Endothelial cell of umbilical vein (primary cell): ENCODE measurements around the gene KCNK15. TPM values are rescaled to one million over a fixed set of nuclear protein-coding genes. Genes with fewer than 3 reads are reported as not detected.

Experiments
- BruUV-seq: library from RNA; stranded (reverse); fragments of 400-500 nt; replicated peaks from 2 replicates; lab custom pipeline; 2021; lab: Mats Ljungman, UMichigan
- CTCF ChIA-PET: fragments of 300-600, 350-600 bp; sonication (Branson Sonifier 250); formaldehyde crosslinking; loops from one replicate; lab custom pipeline; 2021; ENCODE audit warnings: antibody characterized with exemption, inconsistent platforms; lab: Charles Lee
- POLR2A ChIA-PET: fragments of 300-600, 350-600 bp; sonication (Branson Sonifier 250); formaldehyde crosslinking; loops from one replicate; lab custom pipeline; 2021; ENCODE audit warnings: antibody characterized with exemption, inconsistent platforms; lab: Charles Lee
- DNase-seq: peaks from one replicate; pipeline ENCODE4 v3.0.0-alpha.2; 2011; ENCODE audit warnings: low read depth, low spot score
- FAIRE-seq: peaks from 2 replicates; lab custom pipeline; 2011; peaks lifted over from hg19 to GRCh38; lab: Jason Lieb, UNC
- H2AFZ ChIP-seq: 2 replicates; pipeline ENCODE4 v1.6.0; 2012; ENCODE audit warnings: low read depth, low read length, control low read depth, inconsistent platforms
- H3K27ac ChIP-seq: 2 replicates; pipeline ENCODE4 v1.5.1; 2011; ENCODE audit warnings: low read depth, mild to moderate bottlenecking, control low read depth, low read length, moderate library complexity; ENCODE audit not compliant: insufficient read depth
- H3K27me3 ChIP-seq, 2 experiments: 2 replicates each; pipeline versions ENCODE4 v1.6.0 to v1.6.1; 2011; ENCODE audit warnings: low read length in 2 of 2, mixed read lengths in 1 of 2; ENCODE audit not compliant: control insufficient read depth in 2 of 2, insufficient read depth in 2 of 2
- H3K36me3 ChIP-seq, 2 experiments: 2 replicates in 1 of 2; 3 replicates in 1 of 2; pipeline ENCODE4 v1.5.1; 2011; ENCODE audit warnings: low read length in 2 of 2, mild to moderate bottlenecking in 1 of 2, moderate library complexity in 1 of 2; ENCODE audit not compliant: control insufficient read depth in 2 of 2, insufficient read depth in 2 of 2; ENCODE audit errors: extremely low read depth in 1 of 2
- H3K4me1 ChIP-seq: 3 replicates; pipeline ENCODE4 v1.5.1; 2011; ENCODE audit warnings: mild to moderate bottlenecking, low read length; ENCODE audit not compliant: control insufficient read depth, insufficient read depth; ENCODE audit errors: extremely low read depth
- H3K4me2 ChIP-seq: 2 replicates; pipeline ENCODE4 v1.6.1; 2011; ENCODE audit warnings: low read length, control low read depth, mixed read lengths; ENCODE audit not compliant: insufficient read depth
- H3K4me3 ChIP-seq, 3 experiments: fragments of 200-600 bp in 1 of 3; sonication (generic), shearing (Covaris generic) in 1 of 3; replicated peaks in 1 of 3; 2 replicates each; pipeline ENCODE4 v1.5.1; 2011 to 2016; ENCODE audit warnings: control low read depth in 3 of 3, low read length in 3 of 3, mild to moderate bottlenecking in 2 of 3, inconsistent platforms in 1 of 3, low read depth in 1 of 3, moderate library complexity in 1 of 3; ENCODE audit not compliant: insufficient read depth in 1 of 3
- H3K79me2 ChIP-seq: 2 replicates; pipeline ENCODE4 v1.6.0; 2012; ENCODE audit warnings: low read length, inconsistent platforms; ENCODE audit not compliant: control insufficient read depth, insufficient read depth
- H3K9ac ChIP-seq: replicated peaks from 2 replicates; pipeline ENCODE3; 2011; ENCODE audit warnings: low read length, control low read depth; ENCODE audit not compliant: insufficient read depth; ENCODE audit errors: extremely low read depth
- H3K9me1 ChIP-seq: replicated peaks from 3 replicates; pipeline ENCODE4 v1.6.0; 2011; ENCODE audit warnings: mild to moderate bottlenecking, low read length; ENCODE audit not compliant: control insufficient read depth, insufficient read depth; ENCODE audit errors: extremely low read depth
- H3K9me3 ChIP-seq: replicated peaks from 2 replicates; pipeline ENCODE4 v1.5.1; 2012; ENCODE audit warnings: low read length, inconsistent platforms; ENCODE audit not compliant: control insufficient read depth, insufficient read depth
- H4K20me1 ChIP-seq: replicated peaks from 2 replicates; pipeline ENCODE3; 2011; ENCODE audit warnings: mild to moderate bottlenecking, low read length; ENCODE audit not compliant: control insufficient read depth, insufficient read depth; ENCODE audit errors: extremely low read depth
- CTCF ChIP-seq, 2 donors: IDR thresholded peaks; 1 replicate in 1 of 2; 2 replicates in 1 of 2; pipeline ENCODE4 v1.5.1; 2011; ENCODE audit warnings: low read length in 2 of 2, mild to moderate bottlenecking in 2 of 2, moderate library complexity in 2 of 2, control low read depth in 1 of 2, inconsistent platforms in 1 of 2, low read depth in 1 of 2; ENCODE audit not compliant: insufficient read depth in 1 of 2; ENCODE audit errors: extremely low read depth in 1 of 2
- EZH2 ChIP-seq: IDR thresholded peaks from 2 replicates; pipeline ENCODE4 v1.6.1; 2012; ENCODE audit warnings: borderline replicate concordance, low read depth, mild to moderate bottlenecking, moderate library complexity, low read length, inconsistent platforms; ENCODE audit not compliant: severe bottlenecking
- FOS ChIP-seq: IDR thresholded peaks from 2 replicates; pipeline ENCODE4 v1.6.1; 2011; ENCODE audit warnings: mild to moderate bottlenecking, low read length, moderate library complexity, borderline replicate concordance; ENCODE audit not compliant: insufficient read depth
- GATA2 ChIP-seq: IDR thresholded peaks from 2 replicates; pipeline ENCODE4 v1.7.0; 2011; ENCODE audit warnings: low read depth, mild to moderate bottlenecking, moderate library complexity, mixed read lengths, low read length; ENCODE audit not compliant: insufficient read length, insufficient read depth
- JUN ChIP-seq: IDR thresholded peaks from 2 replicates; pipeline ENCODE4 v1.6.1; 2011; ENCODE audit warnings: borderline replicate concordance, low read depth; ENCODE audit not compliant: insufficient read length, insufficient read depth
- MAX ChIP-seq: IDR thresholded peaks from 2 replicates; pipeline ENCODE4 v1.6.1; 2011; ENCODE audit not compliant: insufficient read depth, insufficient read length
- MYC ChIP-seq: IDR thresholded peaks from one replicate; pipeline ENCODE4 v1.6.1; 2011; ENCODE audit warnings: mild to moderate bottlenecking, low read depth, low read length
- POLR2AphosphoS5 ChIP-seq: IDR thresholded peaks from 2 replicates; pipeline ENCODE4 v1.6.1; 2012; ENCODE audit warnings: low read depth, mild to moderate bottlenecking, control low read depth, low read length, moderate library complexity; ENCODE audit not compliant: insufficient read depth
- dilution Hi-C: fragments of 300-500 bp; cut with MboI; formaldehyde crosslinking; loops from one replicate; pipeline ENCODE4 v1.15.0; 2019; ENCODE audit warnings: low sequenced_read_pairs; ENCODE audit not compliant: extremely low pct_ligation_motif_present
- intact Hi-C: fragments of 100-400 bp; cut with micrococcal nuclease; formaldehyde crosslinking; loops from one replicate; pipeline ENCODE4 v1.10.0; 2022
- polyA plus RNA-seq, 4 experiments: library from polyadenylated mRNA; depleted of rRNA in 3 of 4; stranded (reverse) in 3 of 4; unstranded in 1 of 4; fragments of >200 nt; gene quantifications; 2 replicates each; pipeline versions ENCODE4 v1.2.1 to v1.2.3, GENCODE V29; 2011 to 2012; ENCODE audit warnings: missing spikeins in 1 of 4
- total RNA-seq: library from RNA; stranded (reverse); gene quantifications from 2 replicates; pipeline ENCODE4 v1.2.3, GENCODE V29; 2021

KCNK15 gene
- total and polyA plus RNA-seq, 2 donors (not counting 3 experiments of a cell fraction or from before 2014, with no cell fraction given), result 0.06 TPM; not detected in 1

- H4K20me1 ChIP-seq, result no peaks in the 10 kb centered on the region
- TF ChIP-seq FOS (no peak), JUN (no peak), CTCF (IDR thresholded peaks at IDR 0.05; ENCODE audit: extremely low read depth in 1 of 2, insufficient read depth in 1 of 2, low read depth in 1 of 2, low read length in 2 of 2) (no peak), POLR2AphosphoS5 (no peak), GATA2 (no peak), EZH2 (no peak), MYC (no peak), MAX (no peak)
Measured at GRCh38 chr20:44746367-44747165, 901 bp downstream of the KCNK15 start.

More at GRCh38 chr20:44746367-44747165, 901 bp downstream of the KCNK15 start:
- dilution Hi-C loops, result no loop called here
- no peak overlapping the region for H3K9ac ChIP-seq
- intact Hi-C loops, result loop anchor here (1.0 to 5.0 kb wide), 3 partner anchors 121 to 359 kb away; no protein-coding TSS in a partner anchor
- no TSS peak for BruUV-seq
- peaks cover 4% of the 10 kb centered on the region for H3K4me1 ChIP-seq
- H3K9me1 ChIP-seq, result no peaks in the 10 kb centered on the region
- peaks cover 14 to 15% of the 10 kb centered on the region in 2 experiments for H3K27me3 ChIP-seq
- no peaks in the 10 kb centered on the region for H3K79me2 ChIP-seq
- H2AFZ ChIP-seq, result peak overlapping the region; percentile 67
- POLR2A ChIA-PET, result no interaction called here
- FAIRE-seq (no peak), DNase-seq (no peak)
- no peaks in the 10 kb centered on the region for H3K9me3 ChIP-seq
- H3K27ac ChIP-seq, result no peak overlapping the region
- CTCF ChIA-PET, result interaction anchor here (0.6 to 5.0 kb wide), 26 partner anchors 8 to 630 kb away, joined by 3 to 106 read pairs (median 4); no protein-coding TSS in a partner anchor
- peak overlapping the region; percentile 67 for H3K4me2 ChIP-seq
- peak overlapping the region in 2 of 3 experiments; percentile 29 to 35 for H3K4me3 ChIP-seq
- no peaks in the 10 kb centered on the region for H3K36me3 ChIP-seq
